ENCODE data around the gene HPS5. TPM values are rescaled to one million over a fixed set of nuclear protein-coding genes. Genes with fewer than 3 reads are reported as not detected.

HPS5 gene
- total RNA-seq, 2 experiments from 2014 or later: 8.8 to 9.3 TPM

- H3K27me3 Mint-ChIP-seq: no peaks in the 10 kb centered on the region
- no peak overlapping the region for H3K4me3 ChIP-seq (ENCODE audit: low read length)
- no peak overlapping the region for H3K4me3 Mint-ChIP-seq
- no peaks in the 10 kb centered on the region for H3K9me3 Mint-ChIP-seq
- H3K9me3 ChIP-seq (ENCODE audit: control insufficient read depth in 1 of 2, insufficient read depth in 1 of 2, low read length in 2 of 2): no peaks in the 10 kb centered on the region
- DNase-seq (no peak), ATAC-seq (ENCODE audit: poor library complexity) (no peak)
- intact Hi-C loops (cut with DNase I, micrococcal nuclease): no loop called here
- no peak overlapping the region for H3K27ac ChIP-seq (ENCODE audit: low read depth in 1 of 2, low read length in 2 of 2)
- H3K27me3 ChIP-seq (ENCODE audit: control insufficient read depth in 1 of 2, insufficient read depth in 2 of 2, low read length in 2 of 2): no peaks in the 10 kb centered on the region
- CTCF ChIA-PET: no interaction called here
- H3K4me1 ChIP-seq (ENCODE audit: insufficient read depth, low read length): no peaks in the 10 kb centered on the region
- peaks cover 76% of the 10 kb centered on the region for H3K36me3 ChIP-seq (ENCODE audit: insufficient read depth, low read length)
- no peak overlapping the region for H3K27ac Mint-ChIP-seq
- TF ChIP-seq CTCF (IDR thresholded peaks at IDR 0.05): no peak
- H3K36me3 Mint-ChIP-seq (ENCODE audit: low read depth): peaks cover 85% of the 10 kb centered on the region
- POLR2A ChIA-PET: no interaction called here
- peaks cover 4% of the 10 kb centered on the region for H3K4me1 Mint-ChIP-seq (ENCODE audit: low read depth)
Observed at GRCh38 chr11:18288911-18289310, 33.0 kb downstream of the HPS5 start.

- H3K36me3 Mint-ChIP-seq (ENCODE audit: low read depth): peaks cover 84% of the 10 kb centered on the region
- H3K4me3 Mint-ChIP-seq: no peak overlapping the region
- DNase-seq: no peak
- TF ChIP-seq CTCF (IDR thresholded peaks at IDR 0.05): no peak
- POLR2A ChIA-PET: no interaction called here
- Histone ChIP-seq H3K9me3 (ENCODE audit: control insufficient read depth in 1 of 2, insufficient read depth in 1 of 2, low read length in 2 of 2) (no peaks in the 10 kb centered on the region), H3K4me3 (ENCODE audit: low read length) (no peak overlapping the region), H3K27ac (ENCODE audit: low read depth in 1 of 2, low read length in 2 of 2) (no peak overlapping the region), H3K4me1 (ENCODE audit: insufficient read depth, low read length) (peaks cover 4% of the 10 kb centered on the region), H3K36me3 (ENCODE audit: insufficient read depth, low read length) (peaks cover 74% of the 10 kb centered on the region), H3K27me3 (ENCODE audit: control insufficient read depth in 1 of 2, insufficient read depth in 2 of 2, low read length in 2 of 2) (no peaks in the 10 kb centered on the region)
- no peaks in the 10 kb centered on the region for H3K9me3 Mint-ChIP-seq
- CTCF ChIA-PET: interaction anchor here (1.4 kb wide), 1 partner anchor 180 kb away, joined by 4 read pairs; the partner anchor contains the start of gene SAAL1
- H3K27me3 Mint-ChIP-seq: no peaks in the 10 kb centered on the region
- no peak for ATAC-seq (ENCODE audit: poor library complexity)
- intact Hi-C loops (cut with DNase I, micrococcal nuclease): no loop called here
- H3K27ac Mint-ChIP-seq: no peak overlapping the region
- H3K4me1 Mint-ChIP-seq (ENCODE audit: low read depth): peaks cover 7% of the 10 kb centered on the region
Observed at GRCh38 chr11:18285841-18286240, 36.1 kb downstream of the HPS5 start.

- intact Hi-C loops (cut with DNase I, micrococcal nuclease): no loop called here
Observed at GRCh38 chr11:18282626-18283025, 39.3 kb downstream of the HPS5 start.

More at GRCh38 chr11:18282626-18283025, 39.3 kb downstream of the HPS5 start:
- Histone ChIP-seq H3K27ac (ENCODE audit: low read depth in 1 of 2, low read length in 2 of 2) (no peak overlapping the region), H3K36me3 (ENCODE audit: insufficient read depth, low read length) (peaks cover 63% of the 10 kb centered on the region), H3K4me1 (ENCODE audit: insufficient read depth, low read length) (peaks cover 6% of the 10 kb centered on the region), H3K4me3 (ENCODE audit: low read length) (no peak overlapping the region), H3K27me3 (ENCODE audit: control insufficient read depth in 1 of 2, insufficient read depth in 2 of 2, low read length in 2 of 2) (no peaks in the 10 kb centered on the region), H3K9me3 (ENCODE audit: control insufficient read depth in 1 of 2, insufficient read depth in 1 of 2, low read length in 2 of 2) (no peaks in the 10 kb centered on the region)
- ChIA-PET POLR2A (no interaction called here), CTCF (no interaction called here)
- H3K4me1 Mint-ChIP-seq (ENCODE audit: low read depth): peaks cover 12% of the 10 kb centered on the region
- no peak overlapping the region for H3K4me3 Mint-ChIP-seq
- ATAC-seq (ENCODE audit: poor library complexity) (no peak), DNase-seq (no peak)
- H3K27ac Mint-ChIP-seq: no peak overlapping the region
- no peaks in the 10 kb centered on the region for H3K27me3 Mint-ChIP-seq
- H3K9me3 Mint-ChIP-seq: no peaks in the 10 kb centered on the region
- H3K36me3 Mint-ChIP-seq (ENCODE audit: low read depth): peaks cover 83% of the 10 kb centered on the region
- TF ChIP-seq CTCF (IDR thresholded peaks at IDR 0.05): no peak
